H9 (cell line): ENCODE data around the gene TMEM114. TPM values are rescaled to one million over a fixed set of nuclear protein-coding genes. Genes with fewer than 3 reads are reported as not detected.

Experiments
- DNase-seq: peaks from one replicate; pipeline ENCODE4 v3.0.0-alpha.2; 2017
- H2AFZ ChIP-seq: one replicate; pipeline ENCODE4 v1.6.1; 2013; ENCODE audit warnings: mild to moderate bottlenecking, low read length, control low read depth, moderate library complexity
- H2AK5ac ChIP-seq: 2 replicates; pipeline ENCODE4 v1.6.1; 2013; ENCODE audit warnings: low read length, control low read depth, mixed read lengths; ENCODE audit not compliant: insufficient read length
- H2BK120ac ChIP-seq: one replicate; pipeline ENCODE4 v1.6.1; 2013; ENCODE audit warnings: low read depth, mild to moderate bottlenecking, low read length, control low read depth, inconsistent platforms; ENCODE audit not compliant: poor library complexity, severe bottlenecking
- H2BK12ac ChIP-seq: 2 replicates; pipeline ENCODE4 v1.6.1; 2013; ENCODE audit warnings: low read length, control low read depth, mixed read lengths, low read depth; ENCODE audit not compliant: insufficient read length
- H2BK15ac ChIP-seq: 2 replicates; pipeline ENCODE4 v1.6.1; 2013; ENCODE audit warnings: low read depth, low read length, control low read depth
- H2BK20ac ChIP-seq: one replicate; pipeline ENCODE4 v1.6.1; 2013; ENCODE audit warnings: low read depth, mild to moderate bottlenecking, low read length, control low read depth, inconsistent platforms; ENCODE audit not compliant: poor library complexity, severe bottlenecking
- H2BK5ac ChIP-seq: 2 replicates; pipeline ENCODE4 v1.6.1; 2013; ENCODE audit warnings: low read length, control low read depth, mixed read lengths; ENCODE audit not compliant: insufficient read length
- H3K14ac ChIP-seq: 2 replicates; pipeline ENCODE4 v1.6.1; 2013; ENCODE audit warnings: low read length, control low read depth; ENCODE audit not compliant: insufficient read depth
- H3K18ac ChIP-seq: 2 replicates; pipeline ENCODE4 v1.6.1; 2013; ENCODE audit warnings: low read depth, mild to moderate bottlenecking, mixed read lengths, low read length, control low read depth; ENCODE audit not compliant: insufficient read length
- H3K23ac ChIP-seq: 2 replicates; pipeline ENCODE4 v1.6.1; 2013; ENCODE audit warnings: low read length, control low read depth, mixed read lengths, low read depth; ENCODE audit not compliant: insufficient read length
- H3K23me2 ChIP-seq: 2 replicates; pipeline ENCODE4 v1.6.1; 2013; ENCODE audit warnings: low read depth, mild to moderate bottlenecking, mixed read lengths, low read length, control low read depth; ENCODE audit not compliant: insufficient read length, poor library complexity, severe bottlenecking
- H3K27ac ChIP-seq: 2 replicates; pipeline ENCODE4 v1.5.1; 2013; ENCODE audit warnings: low read length, control low read depth, mixed read lengths, low read depth; ENCODE audit not compliant: insufficient read length
- H3K27me3 ChIP-seq: 2 replicates; pipeline ENCODE4 v1.6.1; 2013; ENCODE audit warnings: low read length, control low read depth, inconsistent platforms; ENCODE audit not compliant: insufficient read depth
- H3K4ac ChIP-seq: 2 replicates; pipeline ENCODE4 v1.6.1; 2013; ENCODE audit warnings: low read depth, mild to moderate bottlenecking, control low read depth, inconsistent platforms, low read length, moderate library complexity
- H3K4me1 ChIP-seq: 2 replicates; pipeline ENCODE4 v1.6.1; 2013; ENCODE audit warnings: low read length, control low read depth, inconsistent platforms; ENCODE audit not compliant: insufficient read depth
- H3K4me2 ChIP-seq: 2 replicates; pipeline ENCODE4 v1.6.1; 2013; ENCODE audit warnings: low read length, control low read depth, mixed read lengths; ENCODE audit not compliant: insufficient read length, insufficient read depth
- H3K56ac ChIP-seq: 2 replicates; pipeline ENCODE4 v1.6.1; 2013; ENCODE audit warnings: low read depth, mild to moderate bottlenecking, mixed read lengths, low read length, control low read depth; ENCODE audit not compliant: insufficient read length
- H3K79me1 ChIP-seq: 2 replicates; pipeline ENCODE4 v1.6.1; 2013; ENCODE audit warnings: low read depth, mild to moderate bottlenecking, moderate library complexity, low read length, control low read depth, inconsistent platforms; ENCODE audit not compliant: insufficient read depth, poor library complexity, severe bottlenecking
- H3K79me2 ChIP-seq: 2 replicates; pipeline ENCODE4 v1.6.1; 2013; ENCODE audit warnings: low read length, control low read depth, inconsistent platforms; ENCODE audit not compliant: insufficient read depth
- H3K9ac ChIP-seq: 2 replicates; pipeline ENCODE4 v1.6.1; 2013; ENCODE audit warnings: low read length, control low read depth, mixed read lengths; ENCODE audit not compliant: insufficient read length; ENCODE audit errors: extremely low read depth
- H3K9me3 ChIP-seq: one replicate; pipeline ENCODE4 v1.6.1; 2013; ENCODE audit warnings: low read depth, low read length, inconsistent platforms; ENCODE audit not compliant: control insufficient read depth
- H3T11ph ChIP-seq: one replicate; pipeline ENCODE4 v1.6.1; 2013; ENCODE audit warnings: mild to moderate bottlenecking, low read length, control low read depth, inconsistent platforms
- H4K20me1 ChIP-seq: one replicate; pipeline ENCODE4 v1.6.1; 2013; ENCODE audit not compliant: control insufficient read depth, insufficient read length, insufficient read depth
- H4K5ac ChIP-seq: 2 replicates; pipeline ENCODE4 v1.6.1; 2013; ENCODE audit warnings: low read depth, mild to moderate bottlenecking, mixed read lengths, low read length, control low read depth; ENCODE audit not compliant: insufficient read length
- H4K8ac ChIP-seq: replicated peaks from 2 replicates; pipeline ENCODE4 v1.6.1; 2013; ENCODE audit warnings: low read length, control low read depth, mixed read lengths, low read depth; ENCODE audit not compliant: insufficient read length
- H4K91ac ChIP-seq: 2 replicates; pipeline ENCODE4 v1.6.1; 2013; ENCODE audit warnings: low read depth, mild to moderate bottlenecking, moderate library complexity, mixed read lengths, low read length, control low read depth; ENCODE audit not compliant: insufficient read length
- H3K27ac Mint-ChIP-seq, 3 experiments: 2 replicates in 2 of 3; 3 replicates in 1 of 3; pipeline ENCODE4 v1.8.0; 2020 to 2021; ENCODE audit warnings: mixed read lengths in 3 of 3, mild to moderate bottlenecking in 1 of 3, moderate library complexity in 1 of 3
- H3K27me3 Mint-ChIP-seq: 2 replicates; pipeline ENCODE4 v1.8.0; 2021; ENCODE audit warnings: low read depth, mild to moderate bottlenecking, moderate library complexity, mixed read lengths
- H3K36me3 Mint-ChIP-seq, 3 experiments: 2 replicates in 2 of 3; 3 replicates in 1 of 3; pipeline ENCODE4 v1.8.0; 2020 to 2021; ENCODE audit warnings: low read depth in 3 of 3, mixed read lengths in 3 of 3; ENCODE audit not compliant: insufficient read depth in 1 of 3
- H3K4me1 Mint-ChIP-seq, 2 experiments: 2 replicates each; pipeline ENCODE4 v1.8.0; 2020; ENCODE audit warnings: mixed read lengths in 2 of 2
- H3K4me3 Mint-ChIP-seq, 2 experiments: 2 replicates in 1 of 2; 3 replicates in 1 of 2; pipeline ENCODE4 v1.8.0; 2020 to 2021; ENCODE audit warnings: mild to moderate bottlenecking in 2 of 2, mixed read lengths in 2 of 2, moderate library complexity in 1 of 2
- H3K9me3 Mint-ChIP-seq, 2 experiments: 2 replicates in 1 of 2; 3 replicates in 1 of 2; pipeline ENCODE4 v1.8.0; 2020; ENCODE audit warnings: mild to moderate bottlenecking in 2 of 2, mixed read lengths in 2 of 2, moderate library complexity in 1 of 2
- WGBS: extraction: QIAGEN DNeasy Blood & Tissue Kit; methylation state at CpG from one replicate; pipeline ENCODE4 v1.1.7; 2013; ENCODE audit warnings: missing lambda C conversion rate, low lambda C conversion rate, mixed read lengths; ENCODE audit not compliant: insufficient read length; ENCODE audit errors: extremely low coverage; 5-methylcytosine and 5-hydroxymethylcytosine counted together
- total RNA-seq: library from RNA; stranded (reverse); gene quantifications from 2 replicates; pipeline ENCODE4 v1.2.1, GENCODE V29; 2021
- TF ChIP-seq, protein P1 (sequence below): fragments of 200-600 bp; sonication (generic); conservative IDR thresholded peaks from 3 replicates; pipeline ENCODE4 v1.8.0; 2021; ENCODE audit warnings: antibody characterized with exemption, mild to moderate bottlenecking

TMEM114 gene
- total RNA-seq, 1 experiment from 2014 or later, result 0.33 TPM

DNA sequence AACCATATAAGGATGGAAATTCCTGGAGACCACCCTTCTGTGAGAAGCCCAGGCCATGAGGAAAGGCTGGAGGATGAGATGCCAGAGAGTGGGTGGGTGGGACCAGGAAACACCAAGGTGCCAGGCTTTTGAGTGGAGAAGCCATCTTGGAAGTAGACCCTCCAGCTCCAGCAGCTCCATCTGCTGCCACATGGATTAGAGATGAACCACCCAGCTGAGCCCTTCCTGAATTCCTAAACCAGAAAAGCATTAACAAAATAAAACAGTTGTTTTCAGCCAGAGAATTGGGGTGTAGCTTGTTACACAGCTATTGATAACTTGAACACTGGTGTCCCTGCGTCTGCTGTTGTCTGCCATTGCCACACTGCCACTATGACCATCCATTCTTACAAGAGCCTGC lies 6.3 kb upstream of the TMEM114 start:
- H2BK5ac ChIP-seq, result no peak overlapping the region

More for the DNA sequence above, 6.3 kb upstream of the TMEM114 start:
- H3K56ac ChIP-seq, result no peak overlapping the region
- H3K36me3 Mint-ChIP-seq, result no peaks in the 10 kb centered on the region
- no peaks in the 10 kb centered on the region for H3K27me3 ChIP-seq
- no peaks in the 10 kb centered on the region for H3K79me1 ChIP-seq
- no peaks in the 10 kb centered on the region for H3K23me2 ChIP-seq
- H3K9me3 Mint-ChIP-seq, result peaks cover 4 to 9% of the 10 kb centered on the region in 2 experiments
- H3K4me1 Mint-ChIP-seq, result no peaks in the 10 kb centered on the region
- DNase-seq, result no peak
- H2BK15ac ChIP-seq, result no peak overlapping the region
- TF ChIP-seq, protein P1, sequence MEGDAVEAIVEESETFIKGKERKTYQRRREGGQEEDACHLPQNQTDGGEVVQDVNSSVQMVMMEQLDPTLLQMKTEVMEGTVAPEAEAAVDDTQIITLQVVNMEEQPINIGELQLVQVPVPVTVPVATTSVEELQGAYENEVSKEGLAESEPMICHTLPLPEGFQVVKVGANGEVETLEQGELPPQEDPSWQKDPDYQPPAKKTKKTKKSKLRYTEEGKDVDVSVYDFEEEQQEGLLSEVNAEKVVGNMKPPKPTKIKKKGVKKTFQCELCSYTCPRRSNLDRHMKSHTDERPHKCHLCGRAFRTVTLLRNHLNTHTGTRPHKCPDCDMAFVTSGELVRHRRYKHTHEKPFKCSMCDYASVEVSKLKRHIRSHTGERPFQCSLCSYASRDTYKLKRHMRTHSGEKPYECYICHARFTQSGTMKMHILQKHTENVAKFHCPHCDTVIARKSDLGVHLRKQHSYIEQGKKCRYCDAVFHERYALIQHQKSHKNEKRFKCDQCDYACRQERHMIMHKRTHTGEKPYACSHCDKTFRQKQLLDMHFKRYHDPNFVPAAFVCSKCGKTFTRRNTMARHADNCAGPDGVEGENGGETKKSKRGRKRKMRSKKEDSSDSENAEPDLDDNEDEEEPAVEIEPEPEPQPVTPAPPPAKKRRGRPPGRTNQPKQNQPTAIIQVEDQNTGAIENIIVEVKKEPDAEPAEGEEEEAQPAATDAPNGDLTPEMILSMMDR, result no peak
- H3K4ac ChIP-seq, result no peak overlapping the region
- no peak overlapping the region for H4K5ac ChIP-seq
- no peak overlapping the region for H3K14ac ChIP-seq
- H3K4me3 Mint-ChIP-seq, result no peak overlapping the region
- H2BK12ac ChIP-seq, result no peak overlapping the region
- H4K20me1 ChIP-seq, result no peaks in the 10 kb centered on the region
- H2BK120ac ChIP-seq, result no peak overlapping the region
- H4K91ac ChIP-seq, result no peak overlapping the region
- H4K8ac ChIP-seq, result no peak overlapping the region
- H3K27ac ChIP-seq, result no peak overlapping the region
- H3K9ac ChIP-seq, result no peak overlapping the region
- H3K4me1 ChIP-seq, result no peaks in the 10 kb centered on the region
- H3K27me3 Mint-ChIP-seq, result peaks cover 34% of the 10 kb centered on the region
- no peaks in the 10 kb centered on the region for H3K9me3 ChIP-seq
- WGBS, result no CpG with 5 or more reads among the region's 1 CpG
- H3K27ac Mint-ChIP-seq, result no peak overlapping the region
- H3T11ph ChIP-seq, result no peak overlapping the region
- H3K79me2 ChIP-seq, result no peaks in the 10 kb centered on the region
- H3K4me2 ChIP-seq, result no peak overlapping the region
- H3K18ac ChIP-seq, result no peak overlapping the region
- no peak overlapping the region for H2BK20ac ChIP-seq
- no peak overlapping the region for H2AFZ ChIP-seq
- no peak overlapping the region for H2AK5ac ChIP-seq
- no peak overlapping the region for H3K23ac ChIP-seq
